Mucosa of descending colon (tissue), 3 donors: ENCODE measurements around the gene IL10. TPM values are rescaled to one million over a fixed set of nuclear protein-coding genes. Genes with fewer than 3 reads are reported as not detected.
A peak's percentile ranks its signal among the peaks of the same experiment; 100 is the strongest.
"Not testable (repeated sequence)": the region's sequence is repeated elsewhere in the genome, so short reads cannot be mapped to it uniquely, and the experiment has no call there.

Source experiments
- ATAC-seq: fragments of 200-7000 bp; cut with Tn5 transposase; one replicate; pipeline ENCODE4 v1.9.1; 2020; ENCODE audit warnings: mild to moderate bottlenecking, moderate library complexity
- DNase-seq, 3 donors: peaks; one replicate each; pipeline ENCODE4 v3.0.0-alpha.2; 2020
- H3K36me3 ChIP-seq: fragments of 200-600 bp; one replicate; pipeline ENCODE4 v1.8.0; 2021; ENCODE audit warnings: low read depth, mild to moderate bottlenecking
- H3K4me1 ChIP-seq: fragments of 200-600 bp; one replicate; pipeline ENCODE4 v1.8.0; 2021; ENCODE audit warnings: low read depth, mild to moderate bottlenecking
- H3K4me3 ChIP-seq: fragments of 200-600 bp; one replicate; pipeline ENCODE4 v1.8.0; 2021; ENCODE audit warnings: mild to moderate bottlenecking
- H3K9me3 ChIP-seq: fragments of 200-600 bp; one replicate; pipeline ENCODE4 v1.8.0; 2021; ENCODE audit warnings: mild to moderate bottlenecking
- CTCF ChIP-seq: fragments of 200-600 bp; IDR thresholded peaks from one replicate; pipeline ENCODE4 v1.8.0; 2022; ENCODE audit warnings: antibody characterized with exemption, mild to moderate bottlenecking
- intact Hi-C, 2 donors: fragments of 100-400 bp; cut with DNase I in 1 of 2; cut with micrococcal nuclease in 1 of 2; formaldehyde crosslinking; loops; one replicate each; pipeline versions ENCODE4 v1.11.0 to v1.11.1; 2022; cut with DNase I, micrococcal nuclease
- total RNA-seq, 3 donors: library from RNA; stranded (reverse); fragmentation: NEBNext Ultra II Directional in 2 of 3; extraction: Animal tissue kit (Norgen Biotek cat#: 25700) in 2 of 3; gene quantifications; one replicate each; pipeline versions ENCODE4 v1.2.1 to v1.2.4, GENCODE V29; 2021 to 2023
- donor health status: DM: no; HTN: no; CAD: no; lungs with moderate emphysema.
- donor health status: DM: no; HTN: no; CAD: no.
- donor health status: DM: no; HTN: yes; CAD: no.

Gene IL10
- total RNA-seq, 3 donors from 2014 or later, result 1.0 to 2.9 (median 2.8) TPM

- no peak for DNase-seq
These were observed 3.0 kb downstream of the IL10 start for GRCh38 chr1:206769304-206769731.

GRCh38 chr1:206768472-206769303 lies 3.6 kb downstream of the IL10 start:
- Histone ChIP-seq H3K4me1 (no peaks in the 10 kb centered on the region), H3K9me3 (no peaks in the 10 kb centered on the region), H3K36me3 (no peaks in the 10 kb centered on the region), H3K4me3 (no peak overlapping the region)
- TF ChIP-seq CTCF, result no peak
- intact Hi-C loops, result no loop called here
- DNase-seq, result no peak
- ATAC-seq, result no peak

More at GRCh38 chr1:206769304-206769731, 3.0 kb downstream of the IL10 start:
- no peak for TF ChIP-seq CTCF
- H3K4me1 ChIP-seq, result no peaks in the 10 kb centered on the region
- H3K36me3 ChIP-seq, result no peaks in the 10 kb centered on the region
- ATAC-seq, result peak; percentile 65
- H3K9me3 ChIP-seq, result no peaks in the 10 kb centered on the region
- no peak overlapping the region for H3K4me3 ChIP-seq
- intact Hi-C loops, result no loop called here

GRCh38 chr1:206766251-206766856 lies 5.9 kb downstream of the IL10 start:
- TF ChIP-seq CTCF, result no peak
- Histone ChIP-seq H3K36me3 (no peaks in the 10 kb centered on the region), H3K4me1 (no peaks in the 10 kb centered on the region), H3K9me3 (no peaks in the 10 kb centered on the region), H3K4me3 (no peak overlapping the region)
- DNase-seq (peak; percentile 49 to 78 (median 60)), ATAC-seq (peak; percentile 76)
- intact Hi-C loops, result no loop called here

GRCh38 chr1:206765771-206766170 lies 6.5 kb downstream of the IL10 start:
- H3K4me3 ChIP-seq, intact Hi-C loops, H3K9me3 ChIP-seq, H3K4me1 ChIP-seq, DNase-seq, H3K36me3 ChIP-seq, ATAC-seq: not testable (repeated sequence)

- H3K9me3 ChIP-seq, H3K36me3 ChIP-seq, intact Hi-C loops, DNase-seq, H3K4me1 ChIP-seq, H3K4me3 ChIP-seq, ATAC-seq: not testable (repeated sequence)
These were observed 9.4 kb downstream of the IL10 start for GRCh38 chr1:206762741-206763364.

GRCh38 chr1:206761159-206761768 lies 11.0 kb downstream of the IL10 start:
- intact Hi-C loops, result no loop called here
- H3K9me3 ChIP-seq, result no peaks in the 10 kb centered on the region
- H3K36me3 ChIP-seq, result no peaks in the 10 kb centered on the region
- no peaks in the 10 kb centered on the region for H3K4me1 ChIP-seq
- no peak for ATAC-seq
- no peak overlapping the region for H3K4me3 ChIP-seq
- DNase-seq, result no peak
- no peak for TF ChIP-seq CTCF
